HG02759 (cell line): ENCODE measurements around the gene ITM2C.
A peak's percentile ranks its signal among the peaks of the same experiment; 100 is the strongest.

Experiments
- ATAC-seq: cut with Tn5 transposase; IDR thresholded peaks from one replicate; pipeline ENCODE4 v1.9.1; 2021; ENCODE audit warnings: mild to moderate bottlenecking, moderate library complexity; ENCODE audit not compliant: unreplicated experiment

The ITM2C gene

DNA sequence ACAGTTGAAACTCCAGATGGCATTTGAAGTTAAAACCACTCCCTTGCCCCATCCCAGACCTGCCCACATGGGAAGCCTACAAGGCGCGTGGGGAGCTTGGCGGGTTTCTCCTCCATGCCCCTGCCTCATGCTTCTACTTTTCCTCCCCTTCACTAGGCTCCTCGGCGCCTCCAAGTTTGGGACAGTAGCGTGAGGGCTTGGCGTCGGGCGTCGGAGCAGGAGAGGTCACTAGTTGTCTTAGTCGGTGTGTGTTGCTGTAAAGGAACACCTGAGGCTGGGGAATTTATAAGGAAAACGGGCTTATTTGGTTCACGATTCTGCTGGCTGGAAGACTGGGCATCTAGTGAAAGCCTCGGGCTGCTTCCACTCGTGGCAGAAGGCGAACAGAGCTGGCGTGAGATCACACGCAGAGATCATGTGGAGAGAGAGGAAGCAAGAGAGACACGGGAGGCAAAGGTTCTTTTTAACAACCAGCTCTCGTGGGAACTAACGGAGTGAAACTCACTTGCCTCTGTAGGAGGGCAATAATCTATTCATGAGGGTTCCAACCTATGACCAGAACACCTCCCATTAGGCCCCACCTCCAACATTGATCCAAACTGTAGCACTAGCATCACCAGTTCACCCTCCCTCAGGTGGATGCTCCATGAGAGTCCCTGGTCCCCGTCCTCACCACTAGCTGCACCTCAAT is 25.3 kb downstream of the ITM2C start:
- no peak for ATAC-seq

DNA sequence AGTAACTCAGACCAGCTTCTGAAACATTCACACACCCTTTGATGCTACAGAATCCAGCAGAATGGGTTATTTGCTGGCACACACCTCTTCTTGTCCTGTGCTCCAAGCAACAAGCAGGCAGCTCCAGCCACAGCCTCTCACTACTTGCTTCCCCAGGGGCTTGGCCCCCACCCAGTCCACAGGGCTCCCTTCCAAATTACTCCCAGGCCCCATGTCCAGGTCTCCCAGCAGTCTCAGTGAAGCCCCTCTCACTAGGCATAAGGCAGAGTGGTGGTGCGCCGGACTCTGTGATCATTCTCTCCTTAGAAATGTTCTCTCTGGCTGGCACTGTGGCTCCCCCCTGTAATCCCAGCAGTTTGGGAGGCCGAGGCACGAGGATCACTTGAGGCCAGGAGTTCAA is 25.9 kb downstream of the ITM2C start:
- ATAC-seq = no peak

DNA sequence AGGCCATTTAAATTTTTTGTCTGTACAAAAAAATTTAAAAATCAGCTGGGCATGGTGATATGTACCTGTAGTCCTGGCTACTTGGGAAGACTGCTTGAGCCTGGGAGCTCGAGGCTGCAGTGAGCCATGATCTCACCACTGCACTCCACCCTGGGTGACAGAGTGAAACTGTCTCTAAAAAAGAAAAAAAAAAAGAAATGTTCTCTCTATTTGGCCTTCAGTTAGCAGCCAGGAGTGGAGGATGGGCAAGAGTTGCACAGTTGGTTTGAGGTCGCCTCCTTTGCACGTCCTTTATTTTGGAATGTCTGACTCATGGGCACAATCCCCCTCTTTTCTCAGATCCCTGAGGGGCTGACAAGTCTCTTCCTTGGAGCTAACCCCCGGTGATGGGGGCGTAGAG is 26.3 kb downstream of the ITM2C start:
- no peak for ATAC-seq

DNA sequence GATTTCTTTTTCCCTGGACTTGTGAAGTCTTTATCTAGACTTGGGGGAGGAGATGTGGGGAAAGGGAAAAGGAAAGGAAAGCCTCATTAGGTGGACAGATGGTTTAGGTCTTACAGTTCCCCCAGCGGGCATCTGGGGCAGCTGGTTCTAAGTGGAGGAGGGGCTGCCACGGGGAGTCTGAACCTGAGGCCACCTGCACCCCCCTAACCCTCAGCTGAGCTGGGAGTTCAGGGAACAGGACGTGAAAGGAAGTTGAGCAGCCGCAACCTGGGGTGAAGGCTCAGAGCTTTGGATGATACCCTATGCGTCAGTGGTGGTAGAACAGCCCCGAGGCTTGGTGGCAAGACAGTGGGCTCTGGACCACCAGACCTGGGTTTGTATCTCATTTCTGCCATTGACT is 26.8 kb downstream of the ITM2C start:
- no peak for ATAC-seq

DNA sequence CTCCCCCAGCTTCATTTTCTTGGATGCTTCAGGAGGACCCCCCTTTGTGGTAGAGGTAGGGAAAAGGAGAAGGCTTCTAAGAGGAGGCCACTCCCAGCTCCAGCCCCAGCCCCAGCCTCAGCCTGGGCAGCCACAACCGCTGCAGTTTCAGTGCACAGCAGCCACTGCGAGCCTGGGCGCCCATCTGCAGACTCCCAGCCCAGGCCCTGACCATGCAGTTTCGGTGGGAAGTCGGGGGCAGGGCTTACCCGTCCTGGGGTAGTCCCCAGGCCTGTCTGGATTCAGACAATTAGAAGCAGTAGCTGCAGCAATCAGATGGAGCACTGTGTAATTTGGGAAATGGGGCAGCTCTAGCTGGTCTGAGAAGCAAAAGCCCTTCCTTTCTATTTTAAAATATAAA is 28.6 kb downstream of the ITM2C start:
- ATAC-seq = peak; percentile 73

DNA sequence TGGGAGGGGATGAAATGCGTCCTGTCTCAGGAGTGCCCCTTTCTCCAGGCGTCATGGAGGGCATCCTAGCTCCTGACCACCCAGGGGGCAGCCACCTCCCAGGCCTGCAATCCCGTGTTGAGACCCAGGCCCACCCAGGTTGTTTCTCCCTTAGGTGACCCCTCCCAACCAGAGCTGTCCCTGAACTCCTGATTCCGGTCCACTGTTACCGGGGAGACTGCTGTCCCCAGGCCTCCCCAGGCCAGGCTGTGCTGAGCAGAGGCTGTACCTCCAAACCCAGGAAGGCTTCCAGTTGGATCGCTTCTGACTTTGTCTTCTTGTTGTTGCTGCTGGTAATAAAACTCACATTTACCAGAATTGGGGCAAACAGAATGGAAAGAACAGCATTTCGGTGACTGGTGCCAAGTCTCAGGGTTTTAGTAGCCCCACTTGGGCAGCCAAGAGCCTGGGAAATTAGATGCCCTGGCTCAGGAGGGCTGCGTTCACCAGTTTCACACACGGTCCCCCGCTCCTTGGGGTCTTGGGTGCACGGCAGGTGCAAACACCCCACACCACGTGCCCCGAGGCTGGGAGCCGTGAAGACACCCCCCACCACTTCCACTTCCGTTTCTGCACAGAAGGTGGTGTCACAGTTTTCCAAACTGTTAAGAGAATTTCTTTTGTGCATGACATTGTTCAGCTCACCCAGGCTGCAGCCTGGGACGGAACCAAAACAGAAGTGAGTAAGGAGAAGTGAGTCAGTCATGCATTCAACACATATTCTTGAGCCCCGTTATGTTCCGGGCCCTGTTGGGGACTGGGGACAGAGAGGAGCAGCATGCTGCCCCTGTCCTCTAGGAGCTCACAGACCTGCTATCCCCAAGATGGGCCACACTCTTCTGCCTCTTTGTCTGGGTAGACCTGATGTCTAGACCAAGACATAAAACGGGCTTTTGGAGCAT is 29.4 kb downstream of the ITM2C start:
- peak; percentile 43 for ATAC-seq

DNA sequence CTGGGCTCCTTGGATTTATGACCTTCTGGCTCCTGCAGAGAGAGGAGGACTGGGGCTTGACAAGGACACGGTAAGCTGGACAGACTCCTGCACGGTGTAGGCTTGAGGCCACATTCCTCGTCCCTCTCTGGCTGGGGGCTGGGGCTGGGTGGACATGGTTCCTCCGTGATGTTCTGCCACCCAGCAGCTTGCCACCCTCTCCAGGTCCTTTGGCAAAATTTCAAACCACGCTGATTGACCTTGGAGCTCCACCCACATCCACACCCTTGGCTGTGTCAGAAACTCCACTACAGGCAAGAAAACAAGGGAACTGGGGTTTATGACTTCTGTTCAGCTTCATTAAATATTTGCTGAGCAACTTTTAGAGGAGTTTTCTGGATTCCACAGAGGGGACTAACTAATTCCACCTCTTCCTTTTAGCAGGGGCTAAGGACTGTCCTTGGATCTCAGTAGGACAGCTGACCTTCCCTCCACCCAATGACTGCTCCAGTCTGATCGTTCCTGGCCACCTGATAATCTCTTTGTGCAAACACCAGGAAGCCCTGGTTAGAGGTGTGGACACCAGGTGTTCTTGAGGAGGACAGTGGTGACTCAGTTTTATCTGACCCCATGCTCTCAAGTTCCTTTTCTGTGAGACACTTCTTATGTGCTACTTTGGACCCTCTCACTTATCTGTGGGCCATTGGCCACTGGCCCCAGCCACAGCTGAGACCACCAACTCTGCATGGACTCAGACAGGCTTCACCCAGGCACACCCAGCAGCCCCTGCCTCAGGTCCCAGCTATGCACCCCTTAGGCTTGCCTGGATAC is 31.0 kb downstream of the ITM2C start:
- no peak for ATAC-seq

DNA sequence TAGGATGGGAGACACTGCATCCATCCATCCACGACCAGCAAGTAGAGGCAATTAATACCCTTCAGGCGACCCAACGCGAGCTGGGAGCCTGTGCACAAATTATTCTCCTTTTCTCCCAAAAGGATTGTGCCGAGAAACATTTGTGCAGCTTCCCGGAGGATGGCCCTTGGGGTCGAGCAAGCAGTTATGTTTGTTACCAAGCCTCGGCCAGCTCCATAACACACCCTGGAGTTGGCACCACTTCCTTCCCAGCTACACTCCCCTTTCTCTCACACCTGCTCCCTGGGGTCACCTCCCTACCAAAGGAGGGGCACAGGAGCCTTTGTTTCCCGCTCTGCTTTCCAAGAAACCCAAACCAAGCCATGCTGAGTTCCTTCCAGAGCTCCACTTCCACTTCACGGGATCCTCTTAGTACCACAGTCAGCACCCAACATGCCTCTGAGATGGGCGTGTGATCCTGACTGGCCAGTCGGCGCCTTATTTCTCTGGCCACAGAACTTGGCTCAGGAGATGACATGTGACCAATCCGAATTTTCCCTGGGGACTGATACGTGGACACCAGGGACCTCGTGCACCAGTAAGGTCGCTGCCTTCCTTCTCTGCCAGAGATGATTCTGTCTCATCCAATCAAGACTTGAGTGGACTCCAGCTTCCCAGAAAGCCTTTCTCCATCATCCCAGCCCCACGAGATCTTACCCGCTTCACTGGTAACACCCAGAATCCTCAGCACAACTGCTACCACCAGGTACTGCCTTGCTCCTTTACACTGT is 31.8 kb downstream of the ITM2C start:
- ATAC-seq = no peak

DNA sequence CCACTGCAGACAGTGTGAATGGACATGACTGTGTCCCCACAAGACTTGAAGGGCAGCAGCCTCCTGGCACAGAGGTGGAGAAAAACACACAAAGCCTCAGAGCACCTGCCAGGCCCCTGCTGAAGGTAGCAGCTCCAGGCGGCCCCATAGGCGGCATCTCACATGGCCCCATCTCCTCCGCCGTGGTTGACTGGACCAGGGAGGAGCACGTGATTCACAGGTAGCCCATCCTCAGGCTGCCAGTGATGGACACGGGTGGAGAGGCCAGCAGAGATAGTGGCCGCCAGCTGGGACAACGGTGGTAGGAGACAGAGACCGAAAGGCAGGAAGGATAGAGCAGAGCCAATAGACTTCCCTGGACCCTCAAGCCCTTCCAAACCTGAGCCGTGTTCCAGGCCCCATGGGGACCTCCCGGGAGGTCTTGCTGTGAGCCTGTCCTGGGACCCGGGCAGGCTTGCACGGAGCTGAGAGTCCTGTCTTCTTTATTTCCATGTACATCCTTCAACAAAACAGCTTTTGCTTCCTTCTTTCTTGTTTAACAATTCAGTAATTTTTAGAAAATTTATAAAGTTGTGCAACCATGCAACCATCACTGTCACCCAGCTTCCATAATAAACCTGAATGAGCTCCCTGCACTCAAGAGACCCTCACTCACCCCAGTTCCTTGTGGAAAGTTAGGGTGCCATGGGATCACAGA is 33.4 kb downstream of the ITM2C start:
- no peak for ATAC-seq

DNA sequence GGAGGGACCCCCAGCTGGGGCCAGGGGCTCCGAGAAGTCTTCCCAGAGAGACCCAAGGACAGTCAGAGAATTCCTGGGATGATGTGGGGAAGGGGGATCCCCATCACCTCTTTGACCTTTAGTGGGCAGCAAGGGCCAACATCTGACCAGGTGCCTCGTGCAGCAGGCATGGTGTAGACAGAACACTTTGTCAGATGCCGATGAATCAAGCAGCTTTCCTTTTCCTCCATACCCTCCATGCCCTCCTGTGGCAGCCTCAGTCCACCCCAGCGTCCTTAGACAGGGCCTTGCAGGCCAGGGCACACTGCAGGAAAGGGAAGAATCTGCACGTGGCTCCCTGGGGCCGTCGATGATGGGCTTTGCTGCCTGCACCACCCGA is 34.0 kb downstream of the ITM2C start:
- ATAC-seq = no peak

DNA sequence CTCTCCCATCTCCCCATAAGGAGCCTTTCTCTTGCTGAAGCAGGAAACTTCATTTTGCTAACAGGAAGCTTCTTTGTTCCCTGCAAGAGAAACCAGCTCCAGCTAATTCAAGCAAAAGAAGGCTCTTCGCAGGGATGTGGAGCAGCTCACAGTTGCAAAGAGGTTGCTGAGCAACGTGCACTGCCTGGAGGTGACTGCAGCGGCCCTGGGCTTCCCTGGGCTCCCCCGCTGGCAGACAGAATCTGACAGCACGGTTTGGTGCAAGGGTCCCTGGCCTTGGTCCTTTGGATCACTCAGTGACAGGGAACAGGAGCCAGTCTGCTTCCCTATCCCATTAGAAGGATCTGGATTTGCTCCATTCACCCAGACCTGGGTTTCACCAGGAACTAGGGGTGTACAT is 34.5 kb downstream of the ITM2C start:
- no peak for ATAC-seq

DNA sequence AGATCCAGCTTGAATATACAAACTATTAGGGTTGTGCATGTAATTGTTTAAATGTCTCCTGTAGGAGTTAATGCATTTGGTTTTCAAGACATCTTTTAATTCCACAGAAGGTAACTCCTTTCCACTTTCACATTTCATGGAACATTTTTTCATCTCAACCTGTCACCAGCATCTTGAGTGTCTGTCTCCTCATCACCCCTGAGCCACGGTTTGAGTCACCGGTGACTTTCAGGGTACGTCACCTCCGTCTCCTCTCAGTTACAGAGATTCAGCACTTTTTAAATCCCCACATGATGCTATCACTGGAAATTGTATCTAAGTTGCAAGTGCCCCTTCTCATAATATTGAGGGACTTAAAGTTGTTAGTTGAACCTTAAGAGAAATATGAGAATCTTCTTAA is 35.0 kb downstream of the ITM2C start:
- no peak for ATAC-seq

DNA sequence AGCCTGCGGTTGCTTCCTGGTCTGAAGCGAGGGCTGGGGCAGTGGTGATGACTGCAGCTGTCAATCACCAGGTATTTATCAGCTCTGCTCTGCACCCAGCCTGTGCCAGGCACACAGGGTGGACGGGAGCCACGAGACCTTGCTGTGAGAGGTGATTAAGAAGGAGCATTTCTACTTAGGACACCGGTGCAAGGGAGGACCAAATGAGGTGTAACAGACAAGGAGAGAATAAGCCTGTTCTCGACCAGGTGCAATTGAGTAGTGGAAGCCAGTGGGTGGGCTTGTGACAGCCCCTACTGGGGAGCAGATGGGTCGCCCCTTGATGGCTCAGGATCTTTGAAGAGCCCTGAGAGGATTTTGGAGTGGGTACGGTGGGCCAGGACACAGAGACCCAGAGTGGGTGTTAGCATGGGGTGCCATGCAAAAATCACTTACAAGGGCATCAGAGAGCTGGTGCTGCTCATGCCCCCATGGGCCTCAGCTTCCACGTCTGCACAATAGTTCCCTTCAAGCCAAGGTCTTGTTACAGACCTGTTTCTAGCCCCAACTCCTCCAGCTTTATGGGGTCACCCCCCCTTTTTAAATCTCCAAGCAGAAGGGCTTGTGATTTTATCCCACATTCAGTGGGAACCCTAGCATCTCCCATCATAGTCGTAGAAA is 35.7 kb downstream of the ITM2C start:
- no peak for ATAC-seq

DNA sequence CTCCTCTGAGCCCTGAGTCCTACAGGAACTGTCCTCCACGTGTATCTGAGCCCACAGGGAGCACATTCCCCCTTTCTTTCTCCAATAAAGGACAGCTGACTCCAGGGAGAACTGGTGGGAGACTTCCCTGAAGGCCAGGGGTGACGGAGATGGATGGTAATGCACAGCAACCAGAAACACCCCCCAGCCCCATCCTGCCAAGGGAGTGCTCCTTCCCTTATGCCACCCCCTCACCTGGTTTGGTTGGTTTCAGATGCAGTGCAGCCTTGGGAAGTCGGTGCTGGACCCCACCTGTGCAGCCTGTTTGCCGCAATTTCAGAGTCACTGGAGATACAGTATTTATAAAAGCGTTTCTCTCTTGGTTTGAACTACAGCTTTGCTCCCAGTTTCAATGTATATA is 36.3 kb downstream of the ITM2C start:
- no peak for ATAC-seq

DNA sequence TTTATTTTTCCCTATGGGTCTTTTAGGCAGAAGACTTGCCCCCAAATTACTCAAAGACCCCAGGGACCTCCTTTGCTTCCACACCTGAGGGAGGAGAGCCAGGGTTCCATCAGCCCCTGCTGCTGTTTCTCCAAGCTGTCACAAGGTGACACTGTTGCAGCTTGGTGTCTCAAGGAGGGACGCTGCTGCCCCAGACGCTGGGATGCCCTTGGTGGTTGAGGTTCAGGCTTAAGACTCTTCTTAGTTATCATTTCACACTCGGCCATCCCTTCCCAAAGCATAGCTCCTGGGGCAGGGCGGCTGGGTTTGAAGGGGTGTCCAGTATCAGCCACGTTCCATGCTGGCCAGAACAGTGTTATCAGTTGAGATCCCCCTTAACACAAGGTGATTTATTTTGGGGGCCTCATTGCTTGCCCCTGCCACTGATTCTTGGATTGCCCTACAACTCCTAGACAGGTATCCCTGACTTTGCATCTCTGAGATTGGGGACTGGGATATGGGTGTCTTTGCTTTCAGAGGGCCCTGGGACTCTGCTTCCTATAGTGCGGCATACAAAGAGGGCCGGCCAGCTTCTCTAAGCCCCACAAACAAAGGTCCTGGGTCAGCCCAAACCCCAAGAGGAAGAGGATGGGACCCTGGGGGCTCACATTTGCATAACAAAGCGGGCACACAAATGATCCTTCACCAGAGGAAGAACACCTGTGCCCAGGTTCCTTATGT is 37.6 kb downstream of the ITM2C start:
- peak; percentile 79 for ATAC-seq

DNA sequence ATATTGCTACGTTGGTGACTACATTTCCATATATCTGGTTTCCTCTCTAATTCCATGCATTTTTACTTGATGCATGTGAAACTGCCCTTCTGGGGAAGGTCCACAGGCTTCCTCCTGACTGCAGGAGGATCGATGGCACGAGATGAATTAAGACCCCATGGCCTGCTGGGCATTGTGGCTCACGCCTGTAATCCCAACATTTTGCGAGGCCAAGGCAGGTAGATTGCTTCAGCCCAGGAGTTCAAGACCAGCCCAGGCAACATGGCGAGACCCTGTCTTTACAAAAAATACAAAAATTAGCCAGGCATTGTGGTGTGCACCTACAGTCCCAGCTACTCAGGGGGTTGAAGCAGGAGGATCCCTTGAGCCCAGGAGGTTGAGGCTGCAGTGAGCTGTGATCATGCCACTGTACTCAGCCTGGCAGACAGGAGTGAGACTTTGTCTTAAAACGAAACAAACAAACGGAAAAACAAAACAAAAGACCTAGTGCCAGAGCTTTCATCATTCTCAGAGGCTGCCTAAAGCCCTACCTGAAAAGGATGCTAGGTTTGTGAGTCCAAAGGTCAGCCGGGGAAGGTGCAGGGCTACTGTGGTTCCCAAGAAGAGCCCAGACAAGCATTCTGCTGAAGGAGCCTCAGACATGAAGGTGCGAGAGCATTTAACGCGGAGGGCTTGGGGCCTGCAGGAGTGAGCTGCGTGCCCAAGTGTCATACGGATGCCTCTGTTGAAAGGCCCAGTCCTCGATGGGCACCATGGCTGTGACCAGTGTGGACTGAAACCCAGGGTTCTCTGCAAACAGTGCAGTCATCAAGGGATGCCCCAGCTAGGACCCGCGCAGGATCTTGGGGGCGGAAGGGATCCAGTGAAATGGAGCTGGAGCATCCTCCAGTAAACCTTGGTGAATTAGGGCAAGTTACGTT is 38.7 kb downstream of the ITM2C start:
- ATAC-seq = no peak

DNA sequence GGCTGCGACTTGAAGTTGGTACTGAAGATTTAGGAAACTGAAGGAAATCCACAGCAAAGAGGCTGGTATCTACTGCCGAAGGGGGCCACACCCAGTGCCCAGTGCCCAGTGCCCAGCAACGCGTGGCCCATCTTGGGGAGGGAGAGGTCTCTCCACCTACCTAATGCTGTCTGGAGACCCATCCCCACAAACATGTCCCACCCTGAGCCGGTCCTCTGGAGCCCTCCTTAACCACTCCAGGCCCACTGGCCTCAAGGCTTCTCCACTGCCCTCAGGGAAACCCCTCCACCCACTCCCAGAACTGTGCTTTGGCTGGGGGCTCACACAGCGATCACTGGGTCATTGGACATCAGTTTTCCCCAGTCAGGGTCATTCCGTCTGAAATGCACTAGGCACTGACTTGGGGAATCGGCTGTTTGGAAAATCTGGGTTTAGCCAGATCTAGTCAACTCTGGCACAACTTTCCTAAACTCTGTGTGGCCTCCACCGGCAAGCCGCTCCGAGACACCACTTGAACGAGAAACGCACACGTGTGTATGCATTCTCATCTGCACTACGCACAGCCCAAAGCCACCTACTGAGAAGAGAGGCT is 40.2 kb downstream of the ITM2C start:
- no peak for ATAC-seq
